ENCODE results near the gene CROCC2.

The CROCC2 gene

GRCh38 chr2:241003369-241003768 lies 97.2 kb downstream of the CROCC2 start:
- DNase-seq: no peak

GRCh38 chr2:241003830-241004564 lies 97.9 kb downstream of the CROCC2 start:
- no peak for DNase-seq

- no peak for DNase-seq
Measured at GRCh38 chr2:241005569-241005968, 99.4 kb downstream of the CROCC2 start.

- no peak for DNase-seq
Measured at GRCh38 chr2:241006412-241006811, 100.3 kb downstream of the CROCC2 start.

- no peak for DNase-seq
Measured at GRCh38 chr2:241007111-241007510, 101.0 kb downstream of the CROCC2 start.

GRCh38 chr2:241007880-241008710 lies 102.0 kb downstream of the CROCC2 start:
- no peak for DNase-seq

- no peak for DNase-seq
Measured at GRCh38 chr2:241008711-241009121, 102.6 kb downstream of the CROCC2 start.

GRCh38 chr2:241009191-241009590 lies 103.1 kb downstream of the CROCC2 start:
- no peak for DNase-seq

- peak; percentile 70 for DNase-seq
Measured at GRCh38 chr2:241009601-241010530, 103.7 kb downstream of the CROCC2 start.

- DNase-seq: no peak
Measured at GRCh38 chr2:241010531-241011295, 104.6 kb downstream of the CROCC2 start.

GRCh38 chr2:241011296-241011600 lies 105.1 kb downstream of the CROCC2 start:
- no peak for DNase-seq

GRCh38 chr2:241011751-241012510 lies 105.8 kb downstream of the CROCC2 start:
- no peak for DNase-seq

- no peak for DNase-seq
Measured at GRCh38 chr2:241014224-241014623, 108.1 kb downstream of the CROCC2 start.

- no peak for DNase-seq
Measured at GRCh38 chr2:241014764-241015163, 108.6 kb downstream of the CROCC2 start.

GRCh38 chr2:241015439-241015838 lies 109.3 kb downstream of the CROCC2 start:
- DNase-seq: no peak

- no peak for DNase-seq
Measured at GRCh38 chr2:241017228-241017940, 111.2 kb downstream of the CROCC2 start.

GRCh38 chr2:241018051-241018891 lies 112.1 kb downstream of the CROCC2 start:
- no peak for DNase-seq

- no peak for DNase-seq
Measured at GRCh38 chr2:241019441-241020139, 113.5 kb downstream of the CROCC2 start.

GRCh38 chr2:241020201-241020600 lies 114.1 kb downstream of the CROCC2 start:
- DNase-seq: no peak

Measured in right forelimb (tissue), 1 donor.